ENCODE data around the gene FIG4.
"Not testable (repeated sequence)": the region's sequence is repeated elsewhere in the genome, so short reads cannot be mapped to it uniquely, and the experiment has no call there.

Gene FIG4

GRCh38 chr6:109816452-109817374 lies 125.6 kb downstream of the FIG4 start:
- Histone ChIP-seq H3K27ac (ENCODE audit: low read depth, low read length) (no peak overlapping the region), H3K4me3 (ENCODE audit: low read depth, low read length) (no peak overlapping the region)

GRCh38 chr6:109820706-109821350 lies 129.7 kb downstream of the FIG4 start:
- no peak overlapping the region for H3K9ac ChIP-seq (ENCODE audit: low read depth, low read length)
- no peak overlapping the region for H3K27ac ChIP-seq (ENCODE audit: low read depth, low read length)
- H3K27me3 ChIP-seq (ENCODE audit: control insufficient read depth, insufficient read depth, low read length): no peaks in the 10 kb centered on the region
- H3K4me1 ChIP-seq (ENCODE audit: control insufficient read depth, insufficient read depth, low read length): no peaks in the 10 kb centered on the region
- no peak overlapping the region for H3K4me3 ChIP-seq (ENCODE audit: low read depth, low read length)
- no peaks in the 10 kb centered on the region for H3K9me3 ChIP-seq (ENCODE audit: control insufficient read depth, insufficient read depth, low read length)
- no peaks in the 10 kb centered on the region for H3K36me3 ChIP-seq (ENCODE audit: control insufficient read depth, insufficient read depth, low read length)

More at GRCh38 chr6:109816452-109817374, 125.6 kb downstream of the FIG4 start:
- no peaks in the 10 kb centered on the region for H3K9me3 ChIP-seq (ENCODE audit: control insufficient read depth, insufficient read depth, low read length)
- H3K4me1 ChIP-seq (ENCODE audit: control insufficient read depth, insufficient read depth, low read length): 0 out of 2 replicates have a peak, but pooled peaks cover 8% of the 10 kb centered on the region
- no peak overlapping the region for H3K9ac ChIP-seq (ENCODE audit: low read depth, low read length)
- H3K36me3 ChIP-seq (ENCODE audit: control insufficient read depth, insufficient read depth, low read length): no peaks in the 10 kb centered on the region
- no peaks in the 10 kb centered on the region for H3K27me3 ChIP-seq (ENCODE audit: control insufficient read depth, insufficient read depth, low read length)

- no peaks in the 10 kb centered on the region for H3K9me3 ChIP-seq (ENCODE audit: control insufficient read depth, insufficient read depth, low read length)
- H3K27ac ChIP-seq (ENCODE audit: low read depth, low read length): no peak overlapping the region
- no peak overlapping the region for H3K4me3 ChIP-seq (ENCODE audit: low read depth, low read length)
- H3K4me1 ChIP-seq (ENCODE audit: control insufficient read depth, insufficient read depth, low read length): no peaks in the 10 kb centered on the region
- no peaks in the 10 kb centered on the region for H3K36me3 ChIP-seq (ENCODE audit: control insufficient read depth, insufficient read depth, low read length)
- no peak overlapping the region for H3K9ac ChIP-seq (ENCODE audit: low read depth, low read length)
- no peaks in the 10 kb centered on the region for H3K27me3 ChIP-seq (ENCODE audit: control insufficient read depth, insufficient read depth, low read length)
Measured at GRCh38 chr6:109821428-109821827, 130.3 kb downstream of the FIG4 start.

GRCh38 chr6:109824105-109824504 lies 133.0 kb downstream of the FIG4 start:
- H3K27ac ChIP-seq (ENCODE audit: low read depth, low read length): no peak overlapping the region
- H3K9ac ChIP-seq (ENCODE audit: low read depth, low read length): no peak overlapping the region
- no peaks in the 10 kb centered on the region for H3K9me3 ChIP-seq (ENCODE audit: control insufficient read depth, insufficient read depth, low read length)
- no peaks in the 10 kb centered on the region for H3K36me3 ChIP-seq (ENCODE audit: control insufficient read depth, insufficient read depth, low read length)
- H3K4me3 ChIP-seq (ENCODE audit: low read depth, low read length): no peak overlapping the region
- no peaks in the 10 kb centered on the region for H3K4me1 ChIP-seq (ENCODE audit: control insufficient read depth, insufficient read depth, low read length)
- H3K27me3 ChIP-seq (ENCODE audit: control insufficient read depth, insufficient read depth, low read length): no peaks in the 10 kb centered on the region

- no peak overlapping the region for H3K9ac ChIP-seq (ENCODE audit: low read depth, low read length)
- H3K27ac ChIP-seq (ENCODE audit: low read depth, low read length): no peak overlapping the region
- H3K9me3 ChIP-seq (ENCODE audit: control insufficient read depth, insufficient read depth, low read length): no peaks in the 10 kb centered on the region; the same call in 1 of the 2 replicates
- H3K4me1 ChIP-seq (ENCODE audit: control insufficient read depth, insufficient read depth, low read length): no peaks in the 10 kb centered on the region
- H3K27me3 ChIP-seq (ENCODE audit: control insufficient read depth, insufficient read depth, low read length): no peaks in the 10 kb centered on the region
- H3K36me3 ChIP-seq (ENCODE audit: control insufficient read depth, insufficient read depth, low read length): no peaks in the 10 kb centered on the region
- no peak overlapping the region for H3K4me3 ChIP-seq (ENCODE audit: low read depth, low read length)
Measured at GRCh38 chr6:109826551-109826950, 135.5 kb downstream of the FIG4 start.

- not testable (repeated sequence) for H3K27ac ChIP-seq (ENCODE audit: low read depth, low read length); H3K9me3 ChIP-seq (ENCODE audit: control insufficient read depth, insufficient read depth, low read length); H3K27me3 ChIP-seq (ENCODE audit: control insufficient read depth, insufficient read depth, low read length); H3K4me1 ChIP-seq (ENCODE audit: control insufficient read depth, insufficient read depth, low read length); H3K4me3 ChIP-seq (ENCODE audit: low read depth, low read length); H3K9ac ChIP-seq (ENCODE audit: low read depth, low read length); H3K36me3 ChIP-seq (ENCODE audit: control insufficient read depth, insufficient read depth, low read length)
Measured at GRCh38 chr6:109831352-109831751, 140.3 kb downstream of the FIG4 start.

GRCh38 chr6:109834131-109834530 lies 143.0 kb downstream of the FIG4 start:
- no peaks in the 10 kb centered on the region; the same call in 1 of the 2 replicates for H3K9me3 ChIP-seq (ENCODE audit: control insufficient read depth, insufficient read depth, low read length)
- no peaks in the 10 kb centered on the region for H3K27me3 ChIP-seq (ENCODE audit: control insufficient read depth, insufficient read depth, low read length)
- no peak overlapping the region for H3K4me3 ChIP-seq (ENCODE audit: low read depth, low read length)
- H3K9ac ChIP-seq (ENCODE audit: low read depth, low read length): no peak overlapping the region
- no peaks in the 10 kb centered on the region for H3K4me1 ChIP-seq (ENCODE audit: control insufficient read depth, insufficient read depth, low read length)
- no peak overlapping the region for H3K27ac ChIP-seq (ENCODE audit: low read depth, low read length)
- H3K36me3 ChIP-seq (ENCODE audit: control insufficient read depth, insufficient read depth, low read length): no peaks in the 10 kb centered on the region

- Histone ChIP-seq H3K9me3 (ENCODE audit: control insufficient read depth, insufficient read depth, low read length) (no peaks in the 10 kb centered on the region; the same call in 1 of the 2 replicates), H3K9ac (ENCODE audit: low read depth, low read length) (no peak overlapping the region), H3K27me3 (ENCODE audit: control insufficient read depth, insufficient read depth, low read length) (no peaks in the 10 kb centered on the region), H3K4me3 (ENCODE audit: low read depth, low read length) (no peak overlapping the region), H3K4me1 (ENCODE audit: control insufficient read depth, insufficient read depth, low read length) (no peaks in the 10 kb centered on the region), H3K27ac (ENCODE audit: low read depth, low read length) (no peak overlapping the region), H3K36me3 (ENCODE audit: control insufficient read depth, insufficient read depth, low read length) (no peaks in the 10 kb centered on the region)
Measured at GRCh38 chr6:109834595-109835437, 143.7 kb downstream of the FIG4 start.

GRCh38 chr6:109840034-109840433 lies 148.9 kb downstream of the FIG4 start:
- Histone ChIP-seq H3K36me3 (ENCODE audit: control insufficient read depth, insufficient read depth, low read length) (no peaks in the 10 kb centered on the region), H3K4me1 (ENCODE audit: control insufficient read depth, insufficient read depth, low read length) (no peaks in the 10 kb centered on the region), H3K9ac (ENCODE audit: low read depth, low read length) (no peak overlapping the region)

GRCh38 chr6:109840796-109841195 lies 149.7 kb downstream of the FIG4 start:
- H3K27ac ChIP-seq (ENCODE audit: low read depth, low read length): no peak overlapping the region
- H3K4me1 ChIP-seq (ENCODE audit: control insufficient read depth, insufficient read depth, low read length): no peaks in the 10 kb centered on the region
- H3K4me3 ChIP-seq (ENCODE audit: low read depth, low read length): no peak overlapping the region
- no peaks in the 10 kb centered on the region for H3K36me3 ChIP-seq (ENCODE audit: control insufficient read depth, insufficient read depth, low read length)
- H3K9ac ChIP-seq (ENCODE audit: low read depth, low read length): no peak overlapping the region
- no peaks in the 10 kb centered on the region for H3K9me3 ChIP-seq (ENCODE audit: control insufficient read depth, insufficient read depth, low read length)
- no peaks in the 10 kb centered on the region for H3K27me3 ChIP-seq (ENCODE audit: control insufficient read depth, insufficient read depth, low read length)

More at GRCh38 chr6:109840034-109840433, 148.9 kb downstream of the FIG4 start:
- H3K4me3 ChIP-seq (ENCODE audit: low read depth, low read length): no peak overlapping the region
- no peaks in the 10 kb centered on the region for H3K9me3 ChIP-seq (ENCODE audit: control insufficient read depth, insufficient read depth, low read length)
- no peak overlapping the region for H3K27ac ChIP-seq (ENCODE audit: low read depth, low read length)
- no peaks in the 10 kb centered on the region for H3K27me3 ChIP-seq (ENCODE audit: control insufficient read depth, insufficient read depth, low read length)
